ENCODE results near the gene TTC19.

Gene TTC19

GRCh38 chr17:16036261-16036660, 36.6 kb downstream of the TTC19 start:
- Histone ChIP-seq H3K27ac (replicated peaks) (no peak overlapping the region), H3K27me3 (ENCODE audit: insufficient read depth, poor library complexity, severe bottlenecking) (no peaks in the 10 kb centered on the region), H3K4me3 (replicated peaks; ENCODE audit: insufficient read depth, low read length) (no peak overlapping the region)
- TF ChIP-seq, protein P1, sequence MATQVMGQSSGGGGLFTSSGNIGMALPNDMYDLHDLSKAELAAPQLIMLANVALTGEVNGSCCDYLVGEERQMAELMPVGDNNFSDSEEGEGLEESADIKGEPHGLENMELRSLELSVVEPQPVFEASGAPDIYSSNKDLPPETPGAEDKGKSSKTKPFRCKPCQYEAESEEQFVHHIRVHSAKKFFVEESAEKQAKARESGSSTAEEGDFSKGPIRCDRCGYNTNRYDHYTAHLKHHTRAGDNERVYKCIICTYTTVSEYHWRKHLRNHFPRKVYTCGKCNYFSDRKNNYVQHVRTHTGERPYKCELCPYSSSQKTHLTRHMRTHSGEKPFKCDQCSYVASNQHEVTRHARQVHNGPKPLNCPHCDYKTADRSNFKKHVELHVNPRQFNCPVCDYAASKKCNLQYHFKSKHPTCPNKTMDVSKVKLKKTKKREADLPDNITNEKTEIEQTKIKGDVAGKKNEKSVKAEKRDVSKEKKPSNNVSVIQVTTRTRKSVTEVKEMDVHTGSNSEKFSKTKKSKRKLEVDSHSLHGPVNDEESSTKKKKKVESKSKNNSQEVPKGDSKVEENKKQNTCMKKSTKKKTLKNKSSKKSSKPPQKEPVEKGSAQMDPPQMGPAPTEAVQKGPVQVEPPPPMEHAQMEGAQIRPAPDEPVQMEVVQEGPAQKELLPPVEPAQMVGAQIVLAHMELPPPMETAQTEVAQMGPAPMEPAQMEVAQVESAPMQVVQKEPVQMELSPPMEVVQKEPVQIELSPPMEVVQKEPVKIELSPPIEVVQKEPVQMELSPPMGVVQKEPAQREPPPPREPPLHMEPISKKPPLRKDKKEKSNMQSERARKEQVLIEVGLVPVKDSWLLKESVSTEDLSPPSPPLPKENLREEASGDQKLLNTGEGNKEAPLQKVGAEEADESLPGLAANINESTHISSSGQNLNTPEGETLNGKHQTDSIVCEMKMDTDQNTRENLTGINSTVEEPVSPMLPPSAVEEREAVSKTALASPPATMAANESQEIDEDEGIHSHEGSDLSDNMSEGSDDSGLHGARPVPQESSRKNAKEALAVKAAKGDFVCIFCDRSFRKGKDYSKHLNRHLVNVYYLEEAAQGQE (IDR thresholded peaks at IDR 0.05; ENCODE audit: insufficient replicate concordance, low read depth), result no peak
- TF ChIP-seq, protein P2, sequence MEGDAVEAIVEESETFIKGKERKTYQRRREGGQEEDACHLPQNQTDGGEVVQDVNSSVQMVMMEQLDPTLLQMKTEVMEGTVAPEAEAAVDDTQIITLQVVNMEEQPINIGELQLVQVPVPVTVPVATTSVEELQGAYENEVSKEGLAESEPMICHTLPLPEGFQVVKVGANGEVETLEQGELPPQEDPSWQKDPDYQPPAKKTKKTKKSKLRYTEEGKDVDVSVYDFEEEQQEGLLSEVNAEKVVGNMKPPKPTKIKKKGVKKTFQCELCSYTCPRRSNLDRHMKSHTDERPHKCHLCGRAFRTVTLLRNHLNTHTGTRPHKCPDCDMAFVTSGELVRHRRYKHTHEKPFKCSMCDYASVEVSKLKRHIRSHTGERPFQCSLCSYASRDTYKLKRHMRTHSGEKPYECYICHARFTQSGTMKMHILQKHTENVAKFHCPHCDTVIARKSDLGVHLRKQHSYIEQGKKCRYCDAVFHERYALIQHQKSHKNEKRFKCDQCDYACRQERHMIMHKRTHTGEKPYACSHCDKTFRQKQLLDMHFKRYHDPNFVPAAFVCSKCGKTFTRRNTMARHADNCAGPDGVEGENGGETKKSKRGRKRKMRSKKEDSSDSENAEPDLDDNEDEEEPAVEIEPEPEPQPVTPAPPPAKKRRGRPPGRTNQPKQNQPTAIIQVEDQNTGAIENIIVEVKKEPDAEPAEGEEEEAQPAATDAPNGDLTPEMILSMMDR (IDR thresholded peaks at IDR 0.05; ENCODE audit: insufficient read depth, low read length), result no peak
- TF ChIP-seq POLR2AphosphoS5 (IDR thresholded peaks at IDR 0.05; ENCODE audit: low read depth), result no peak
- TF ChIP-seq GABPA (IDR thresholded peaks at IDR 0.05; ENCODE audit: low read depth), result no peak
- no peak for TF ChIP-seq SPI1 (IDR thresholded peaks at IDR 0.05; ENCODE audit: borderline replicate concordance, low read depth)
- DNase-seq (ENCODE audit: low read depth in 1 of 2, low spot score in 1 of 2), result no peak

- DNase-seq (ENCODE audit: low read depth in 1 of 2, low spot score in 1 of 2), result no peak
- no peak overlapping the region for H3K27ac ChIP-seq (replicated peaks)
These were observed 38.0 kb downstream of the TTC19 start for GRCh38 chr17:16037636-16038035.

GRCh38 chr17:16040710-16041251, 41.2 kb downstream of the TTC19 start:
- no peak for TF ChIP-seq POLR2AphosphoS5 (IDR thresholded peaks at IDR 0.05; ENCODE audit: low read depth)
- no peak for TF ChIP-seq GABPA (IDR thresholded peaks at IDR 0.05; ENCODE audit: low read depth)
- Histone ChIP-seq H3K27ac (replicated peaks) (no peak overlapping the region), H3K4me3 (replicated peaks; ENCODE audit: insufficient read depth, low read length) (no peak overlapping the region), H3K27me3 (ENCODE audit: insufficient read depth, poor library complexity, severe bottlenecking) (no peaks in the 10 kb centered on the region)
- no peak for DNase-seq (ENCODE audit: low read depth in 1 of 2, low spot score in 1 of 2)

More at GRCh38 chr17:16037636-16038035, 38.0 kb downstream of the TTC19 start:
- TF ChIP-seq, protein P2 (IDR thresholded peaks at IDR 0.05; ENCODE audit: insufficient read depth, low read length), result no peak
- no peak for TF ChIP-seq GABPA (IDR thresholded peaks at IDR 0.05; ENCODE audit: low read depth)
- H3K27me3 ChIP-seq (ENCODE audit: insufficient read depth, poor library complexity, severe bottlenecking), result no peaks in the 10 kb centered on the region
- no peak overlapping the region for H3K4me3 ChIP-seq (replicated peaks; ENCODE audit: insufficient read depth, low read length)

GRCh38 chr17:16044487-16044886, 44.9 kb downstream of the TTC19 start:
- Histone ChIP-seq H3K27me3 (ENCODE audit: insufficient read depth, poor library complexity, severe bottlenecking) (no peaks in the 10 kb centered on the region), H3K27ac (replicated peaks) (no peak overlapping the region), H3K4me3 (replicated peaks; ENCODE audit: insufficient read depth, low read length) (no peak overlapping the region)
- no peak for DNase-seq (ENCODE audit: low read depth in 1 of 2, low spot score in 1 of 2)
- TF ChIP-seq, protein P1 (IDR thresholded peaks at IDR 0.05; ENCODE audit: insufficient replicate concordance, low read depth), result no peak
- TF ChIP-seq SPI1 (IDR thresholded peaks at IDR 0.05; ENCODE audit: borderline replicate concordance, low read depth) (no peak), GABPA (IDR thresholded peaks at IDR 0.05; ENCODE audit: low read depth) (no peak), POLR2AphosphoS5 (IDR thresholded peaks at IDR 0.05; ENCODE audit: low read depth) (no peak)
- TF ChIP-seq, protein P2 (IDR thresholded peaks at IDR 0.05; ENCODE audit: insufficient read depth, low read length), result no peak
